ENCODE results near the gene NEUROG1. TPM values are rescaled to one million over a fixed set of nuclear protein-coding genes. Genes with fewer than 3 reads are reported as not detected.

Gene NEUROG1
- total RNA-seq, 1 donor from 2014 or later, result not detected

DNA sequence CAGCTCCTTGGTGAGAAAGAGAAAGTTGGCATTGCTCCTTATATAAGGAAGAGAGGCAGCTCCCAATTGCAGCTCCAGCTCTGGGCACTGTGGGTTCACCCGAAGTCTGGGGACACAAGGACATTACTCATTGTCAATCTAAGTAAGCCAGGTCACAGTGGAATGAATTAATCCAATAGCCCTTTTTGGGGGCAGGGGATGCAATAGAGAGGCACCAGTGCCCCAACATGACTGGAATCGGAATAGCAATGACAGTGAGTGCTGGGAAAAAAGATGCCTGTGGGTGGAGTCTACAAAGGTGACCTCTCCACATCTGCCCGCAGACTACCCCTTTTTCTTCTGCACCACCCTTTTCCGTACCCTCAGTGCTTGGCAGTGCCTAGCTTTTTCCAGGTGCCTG, 11.1 kb upstream of the NEUROG1 start:
- intact Hi-C loops (cut with micrococcal nuclease), result no loop called here
- H3K36me3 ChIP-seq, result no peaks in the 10 kb centered on the region
- peaks cover 100% of the 10 kb centered on the region for H3K27me3 ChIP-seq (ENCODE audit: low read depth)
- H3K4me1 ChIP-seq, result peaks cover 19% of the 10 kb centered on the region
- H3K27ac ChIP-seq (replicated peaks), result no peak overlapping the region
- TF ChIP-seq, protein P1, sequence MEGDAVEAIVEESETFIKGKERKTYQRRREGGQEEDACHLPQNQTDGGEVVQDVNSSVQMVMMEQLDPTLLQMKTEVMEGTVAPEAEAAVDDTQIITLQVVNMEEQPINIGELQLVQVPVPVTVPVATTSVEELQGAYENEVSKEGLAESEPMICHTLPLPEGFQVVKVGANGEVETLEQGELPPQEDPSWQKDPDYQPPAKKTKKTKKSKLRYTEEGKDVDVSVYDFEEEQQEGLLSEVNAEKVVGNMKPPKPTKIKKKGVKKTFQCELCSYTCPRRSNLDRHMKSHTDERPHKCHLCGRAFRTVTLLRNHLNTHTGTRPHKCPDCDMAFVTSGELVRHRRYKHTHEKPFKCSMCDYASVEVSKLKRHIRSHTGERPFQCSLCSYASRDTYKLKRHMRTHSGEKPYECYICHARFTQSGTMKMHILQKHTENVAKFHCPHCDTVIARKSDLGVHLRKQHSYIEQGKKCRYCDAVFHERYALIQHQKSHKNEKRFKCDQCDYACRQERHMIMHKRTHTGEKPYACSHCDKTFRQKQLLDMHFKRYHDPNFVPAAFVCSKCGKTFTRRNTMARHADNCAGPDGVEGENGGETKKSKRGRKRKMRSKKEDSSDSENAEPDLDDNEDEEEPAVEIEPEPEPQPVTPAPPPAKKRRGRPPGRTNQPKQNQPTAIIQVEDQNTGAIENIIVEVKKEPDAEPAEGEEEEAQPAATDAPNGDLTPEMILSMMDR (IDR thresholded peaks at IDR 0.05; ENCODE audit: borderline replicate concordance), result no peak
- no peaks in the 10 kb centered on the region for H3K9me3 ChIP-seq (replicated peaks)
- H3K4me3 ChIP-seq, result no peak overlapping the region
- DNase-seq, result no peak

DNA sequence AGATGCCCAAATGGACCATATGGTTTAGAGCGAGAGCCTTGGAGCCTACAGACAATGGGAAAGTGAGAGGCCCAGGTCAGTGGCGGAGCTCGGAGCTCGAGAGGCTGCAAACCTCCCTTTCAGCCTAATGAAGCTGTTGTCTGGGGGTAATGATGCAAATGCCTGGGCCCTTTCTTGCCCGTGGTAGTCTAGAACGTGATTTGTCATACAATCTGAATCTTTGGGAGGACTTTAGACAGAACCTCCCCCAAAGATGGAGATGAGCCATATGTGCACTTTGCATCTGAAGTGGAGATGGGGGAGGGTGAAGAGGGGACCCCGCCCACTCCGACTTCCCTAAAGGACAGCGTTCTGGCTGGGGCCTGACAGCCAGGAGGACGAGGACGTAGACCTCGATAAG, 10.3 kb upstream of the NEUROG1 start:
- Histone ChIP-seq H3K27ac (replicated peaks) (no peak overlapping the region), H3K36me3 (no peaks in the 10 kb centered on the region), H3K9me3 (replicated peaks) (no peaks in the 10 kb centered on the region), H3K4me1 (peaks cover 19% of the 10 kb centered on the region), H3K4me3 (no peak overlapping the region), H3K27me3 (ENCODE audit: low read depth) (peaks cover 100% of the 10 kb centered on the region)
- intact Hi-C loops (cut with micrococcal nuclease), result no loop called here
- TF ChIP-seq, protein P1 (IDR thresholded peaks at IDR 0.05; ENCODE audit: borderline replicate concordance), result no peak
- no peak for DNase-seq

DNA sequence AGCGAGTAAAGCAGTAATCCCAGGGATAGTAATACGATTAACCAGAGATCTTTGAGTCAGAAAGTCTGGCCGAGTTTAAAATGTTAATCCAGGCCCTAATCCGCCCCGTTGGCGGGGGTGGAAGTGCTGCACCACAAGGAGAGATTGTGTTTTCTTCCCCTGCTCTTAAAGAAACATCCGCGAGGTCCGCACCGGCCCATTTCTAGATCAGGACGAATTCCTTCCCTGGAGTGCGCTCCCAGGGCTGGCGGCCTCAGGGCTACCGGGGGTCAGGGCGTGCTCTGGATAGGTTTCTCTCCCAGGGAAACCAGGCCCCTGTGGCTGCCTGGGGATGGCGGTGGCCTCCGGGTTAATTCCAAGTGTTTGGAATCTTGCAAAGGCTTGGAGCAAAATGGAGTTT, 9.3 kb upstream of the NEUROG1 start:
- H3K27me3 ChIP-seq (ENCODE audit: low read depth), result peaks cover 100% of the 10 kb centered on the region

DNA sequence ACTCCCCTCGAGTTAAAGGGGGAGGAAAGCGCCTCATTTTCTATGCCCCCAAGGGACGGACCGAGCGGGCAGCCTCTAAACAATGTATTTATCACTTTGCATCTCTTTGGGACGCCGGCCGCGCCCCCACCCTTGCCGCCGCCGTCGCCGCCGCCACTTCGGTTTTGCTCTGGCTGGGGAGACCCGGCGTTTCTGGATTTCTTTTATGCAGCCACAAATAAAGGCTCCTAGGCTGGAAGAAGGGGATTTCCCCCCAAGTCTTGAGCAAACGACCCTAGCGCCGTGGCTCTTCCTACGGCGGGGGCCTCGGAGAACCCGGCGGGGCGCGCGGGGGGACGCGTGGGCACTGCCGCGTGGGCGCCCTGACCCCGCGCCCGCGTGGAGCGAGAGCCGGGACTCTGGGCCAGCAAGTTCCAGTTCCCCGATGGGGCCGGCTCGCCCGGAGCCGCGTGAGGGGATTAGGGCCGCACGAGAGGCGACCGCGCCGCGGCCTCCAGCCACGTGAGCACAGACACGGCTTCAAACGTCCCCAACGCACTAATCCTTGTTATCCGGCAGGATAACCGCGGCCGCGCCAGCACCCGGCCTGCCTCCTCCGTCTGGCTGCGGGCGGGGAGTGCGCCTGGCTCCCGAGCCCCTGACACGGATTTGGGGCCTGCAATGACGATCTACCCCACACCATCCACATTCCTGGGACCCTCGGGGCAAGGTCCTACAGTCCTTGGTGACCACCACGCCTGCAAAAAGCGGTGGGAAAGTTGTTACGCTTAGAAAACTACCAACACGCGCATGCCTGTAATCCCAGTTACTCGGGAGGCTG, 7.9 kb upstream of the NEUROG1 start:
- H3K36me3 ChIP-seq, result no peaks in the 10 kb centered on the region
- no peak for DNase-seq
- H3K4me3 ChIP-seq, result peak overlapping the region; percentile 64
- H3K27me3 ChIP-seq (ENCODE audit: low read depth), result peaks cover 100% of the 10 kb centered on the region
- H3K4me1 ChIP-seq, result peaks cover 19% of the 10 kb centered on the region
- TF ChIP-seq, protein P1 (IDR thresholded peaks at IDR 0.05; ENCODE audit: borderline replicate concordance), result no peak
- H3K9me3 ChIP-seq (replicated peaks), result no peaks in the 10 kb centered on the region
- intact Hi-C loops (cut with micrococcal nuclease), result no loop called here
- H3K27ac ChIP-seq (replicated peaks), result no peak overlapping the region

More for the DNA sequence above, 9.3 kb upstream of the NEUROG1 start:
- DNase-seq, result no peak
- H3K36me3 ChIP-seq, result no peaks in the 10 kb centered on the region
- TF ChIP-seq, protein P1 (IDR thresholded peaks at IDR 0.05; ENCODE audit: borderline replicate concordance), result no peak
- H3K9me3 ChIP-seq (replicated peaks), result no peaks in the 10 kb centered on the region
- H3K27ac ChIP-seq (replicated peaks), result no peak overlapping the region
- intact Hi-C loops (cut with micrococcal nuclease), result no loop called here
- peak overlapping the region; percentile 64 for H3K4me3 ChIP-seq
- H3K4me1 ChIP-seq, result peaks cover 19% of the 10 kb centered on the region

DNA sequence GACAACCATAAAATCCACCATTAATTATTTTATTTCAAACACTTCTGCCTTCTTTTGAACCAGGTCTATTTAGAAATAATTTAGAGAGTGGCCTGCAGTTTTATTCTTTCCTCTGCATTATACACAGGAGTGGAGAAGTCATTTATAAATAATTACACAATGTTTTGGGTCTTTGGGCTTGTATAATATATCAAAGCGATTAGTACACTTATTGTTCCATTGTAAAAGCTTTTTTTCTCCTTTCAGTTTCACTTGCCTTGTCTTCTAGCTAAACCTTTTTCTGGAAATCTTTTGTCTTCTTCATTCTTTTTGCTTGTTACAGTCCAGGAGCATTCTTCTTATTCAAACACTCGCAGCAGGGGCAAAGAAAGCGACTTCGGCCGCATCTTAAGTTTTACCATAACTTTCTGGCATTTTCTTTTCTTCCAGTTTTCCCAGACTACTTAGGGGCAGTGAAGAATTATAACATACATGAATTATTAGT, 7.3 kb upstream of the NEUROG1 start:
- Histone ChIP-seq H3K4me1 (peaks cover 19% of the 10 kb centered on the region), H3K9me3 (replicated peaks) (peaks cover under 1% of the 10 kb centered on the region), H3K27ac (replicated peaks) (no peak overlapping the region), H3K4me3 (peak overlapping the region; percentile 64), H3K36me3 (no peaks in the 10 kb centered on the region), H3K27me3 (ENCODE audit: low read depth) (peaks cover 100% of the 10 kb centered on the region)
- TF ChIP-seq, protein P1 (IDR thresholded peaks at IDR 0.05; ENCODE audit: borderline replicate concordance), result no peak
- DNase-seq, result no peak
- intact Hi-C loops (cut with micrococcal nuclease), result no loop called here

Measured in left ventricle myocardium inferior (tissue), 1 donor.